ENCODE measurements around the gene CD69. TPM values are rescaled to one million over a fixed set of nuclear protein-coding genes. Genes with fewer than 3 reads are reported as not detected.
"Not testable (repeated sequence)": the region's sequence is repeated elsewhere in the genome, so short reads cannot be mapped to it uniquely, and the experiment has no call there.

CD69 gene
- total RNA-seq, 1 donor from 2014 or later, result not detected

- H3K4me1 Mint-ChIP-seq (ENCODE audit: low read depth), result no peaks in the 10 kb centered on the region
- no peak for DNase-seq (ENCODE audit: low spot score)
- peaks cover 9% of the 10 kb centered on the region for H3K27me3 Mint-ChIP-seq (ENCODE audit: low read depth)
- H3K27ac Mint-ChIP-seq (ENCODE audit: unreplicated experiment), result no peak overlapping the region
- H3K36me3 Mint-ChIP-seq (ENCODE audit: low read depth), result no peaks in the 10 kb centered on the region
- H3K9me3 Mint-ChIP-seq (ENCODE audit: low read depth), result no peaks in the 10 kb centered on the region
- no peak for TF ChIP-seq CTCF (IDR thresholded peaks at IDR 0.05)
- H3K4me3 Mint-ChIP-seq (ENCODE audit: unreplicated experiment), result no peak overlapping the region
These were observed 20.5 kb downstream of the CD69 start for GRCh38 chr12:9740106-9740750.

GRCh38 chr12:9739404-9740105, 21.1 kb downstream of the CD69 start:
- H3K9me3 Mint-ChIP-seq (ENCODE audit: low read depth); H3K27ac Mint-ChIP-seq (ENCODE audit: unreplicated experiment); H3K4me3 Mint-ChIP-seq (ENCODE audit: unreplicated experiment); DNase-seq (ENCODE audit: low spot score); H3K27me3 Mint-ChIP-seq (ENCODE audit: low read depth); H3K36me3 Mint-ChIP-seq (ENCODE audit: low read depth); H3K4me1 Mint-ChIP-seq (ENCODE audit: low read depth): not testable (repeated sequence)

GRCh38 chr12:9738905-9739304, 21.8 kb downstream of the CD69 start:
- not testable (repeated sequence) for H3K27me3 Mint-ChIP-seq (ENCODE audit: low read depth); H3K27ac Mint-ChIP-seq (ENCODE audit: unreplicated experiment); H3K9me3 Mint-ChIP-seq (ENCODE audit: low read depth); H3K4me3 Mint-ChIP-seq (ENCODE audit: unreplicated experiment); H3K4me1 Mint-ChIP-seq (ENCODE audit: low read depth); H3K36me3 Mint-ChIP-seq (ENCODE audit: low read depth); DNase-seq (ENCODE audit: low spot score)

GRCh38 chr12:9736936-9737705, 23.6 kb downstream of the CD69 start:
- DNase-seq (ENCODE audit: low spot score), result no peak
- Mint-ChIP-seq H3K4me1 (ENCODE audit: low read depth) (peaks cover under 1% of the 10 kb centered on the region), H3K36me3 (ENCODE audit: low read depth) (no peaks in the 10 kb centered on the region), H3K4me3 (ENCODE audit: unreplicated experiment) (no peak overlapping the region), H3K9me3 (ENCODE audit: low read depth) (no peaks in the 10 kb centered on the region), H3K27me3 (ENCODE audit: low read depth) (no peaks in the 10 kb centered on the region), H3K27ac (ENCODE audit: unreplicated experiment) (no peak overlapping the region)
- TF ChIP-seq CTCF (IDR thresholded peaks at IDR 0.05), result no peak

GRCh38 chr12:9735601-9736000, 25.1 kb downstream of the CD69 start:
- Mint-ChIP-seq H3K27me3 (ENCODE audit: low read depth) (no peaks in the 10 kb centered on the region), H3K4me1 (ENCODE audit: low read depth) (peaks cover 5% of the 10 kb centered on the region), H3K27ac (ENCODE audit: unreplicated experiment) (no peak overlapping the region), H3K4me3 (ENCODE audit: unreplicated experiment) (no peak overlapping the region), H3K9me3 (ENCODE audit: low read depth) (no peaks in the 10 kb centered on the region), H3K36me3 (ENCODE audit: low read depth) (no peaks in the 10 kb centered on the region)
- no peak for DNase-seq (ENCODE audit: low spot score)
- no peak for TF ChIP-seq CTCF (IDR thresholded peaks at IDR 0.05)

- TF ChIP-seq CTCF (IDR thresholded peaks at IDR 0.05), result no peak
These were observed 27.7 kb downstream of the CD69 start, which contains the start of gene CLECL1 for GRCh38 chr12:9732921-9733461. TSS of gene CLECL1 (minus strand) at chr12:9733097.

More at GRCh38 chr12:9732921-9733461, 27.7 kb downstream of the CD69 start, which contains the start of gene CLECL1:
- Mint-ChIP-seq H3K4me3 (ENCODE audit: unreplicated experiment) (no peak within 1 kb of the TSS), H3K27me3 (ENCODE audit: low read depth) (no peaks in the 10 kb centered on the region), H3K27ac (ENCODE audit: unreplicated experiment) (no peak within 1 kb of the TSS), H3K36me3 (ENCODE audit: low read depth) (no peaks in the 10 kb centered on the region), H3K4me1 (ENCODE audit: low read depth) (peaks cover 5% of the 10 kb centered on the region), H3K9me3 (ENCODE audit: low read depth) (no peaks in the 10 kb centered on the region)
- no peak for DNase-seq (ENCODE audit: low spot score)
